ENCODE measurements around the gene SS18L1.

DNA sequence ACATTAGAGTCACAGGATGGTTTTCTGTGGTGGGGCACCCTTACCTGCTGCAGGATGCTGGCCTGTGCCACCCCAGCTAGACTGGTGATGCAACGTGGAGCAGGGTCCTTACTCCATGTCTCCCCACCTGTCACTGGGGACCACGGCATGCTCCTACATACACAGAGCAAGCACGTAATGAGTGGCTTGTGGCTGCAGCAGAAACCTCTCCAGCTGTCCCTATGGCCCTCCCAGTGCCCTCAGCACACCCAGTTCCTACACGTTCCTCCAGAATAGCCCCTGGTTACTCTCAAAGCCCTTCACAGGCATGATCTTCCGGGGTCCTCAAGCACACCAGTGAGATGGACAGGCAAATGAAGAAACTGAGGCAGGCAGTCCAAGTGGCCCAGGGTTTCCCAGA is 24.5 kb upstream of the SS18L1 start:
- TF ChIP-seq, protein P1, sequence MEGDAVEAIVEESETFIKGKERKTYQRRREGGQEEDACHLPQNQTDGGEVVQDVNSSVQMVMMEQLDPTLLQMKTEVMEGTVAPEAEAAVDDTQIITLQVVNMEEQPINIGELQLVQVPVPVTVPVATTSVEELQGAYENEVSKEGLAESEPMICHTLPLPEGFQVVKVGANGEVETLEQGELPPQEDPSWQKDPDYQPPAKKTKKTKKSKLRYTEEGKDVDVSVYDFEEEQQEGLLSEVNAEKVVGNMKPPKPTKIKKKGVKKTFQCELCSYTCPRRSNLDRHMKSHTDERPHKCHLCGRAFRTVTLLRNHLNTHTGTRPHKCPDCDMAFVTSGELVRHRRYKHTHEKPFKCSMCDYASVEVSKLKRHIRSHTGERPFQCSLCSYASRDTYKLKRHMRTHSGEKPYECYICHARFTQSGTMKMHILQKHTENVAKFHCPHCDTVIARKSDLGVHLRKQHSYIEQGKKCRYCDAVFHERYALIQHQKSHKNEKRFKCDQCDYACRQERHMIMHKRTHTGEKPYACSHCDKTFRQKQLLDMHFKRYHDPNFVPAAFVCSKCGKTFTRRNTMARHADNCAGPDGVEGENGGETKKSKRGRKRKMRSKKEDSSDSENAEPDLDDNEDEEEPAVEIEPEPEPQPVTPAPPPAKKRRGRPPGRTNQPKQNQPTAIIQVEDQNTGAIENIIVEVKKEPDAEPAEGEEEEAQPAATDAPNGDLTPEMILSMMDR (IDR thresholded peaks at IDR 0.05) = no peak
- TF ChIP-seq EP300 (IDR thresholded peaks at IDR 0.05; ENCODE audit: low read depth) (no peak), POLR2A (IDR thresholded peaks at IDR 0.05) (no peak)
